SJCRH30 (cell line): ENCODE data around the gene COL4A6. TPM values are rescaled to one million over a fixed set of nuclear protein-coding genes. Genes with fewer than 3 reads are reported as not detected.

Experiments
- DNase-seq, 2 experiments: peaks; one replicate each; pipeline ENCODE4 v3.0.0-alpha.2; 2015 to 2020
- H3K27ac ChIP-seq: fragments of 250-450 bp; sonication (Bioruptor Pico); 2 replicates; pipeline ENCODE4 v1.5.1; 2020; ENCODE audit warnings: mild to moderate bottlenecking, moderate library complexity
- H3K27me3 ChIP-seq: fragments of 250-450 bp; sonication (Bioruptor Pico); 2 replicates; pipeline ENCODE4 v1.5.1; 2020; ENCODE audit warnings: mild to moderate bottlenecking, moderate library complexity
- H3K36me3 ChIP-seq: fragments of 250-450 bp; sonication (Bioruptor Pico); 2 replicates; pipeline ENCODE4 v1.5.1; 2020; ENCODE audit warnings: mild to moderate bottlenecking, moderate library complexity
- H3K4me1 ChIP-seq: fragments of 250-450 bp; sonication (Bioruptor Pico); 2 replicates; pipeline ENCODE4 v1.5.1; 2020; ENCODE audit warnings: mild to moderate bottlenecking, moderate library complexity
- H3K4me3 ChIP-seq: fragments of 250-450 bp; sonication (Bioruptor Pico); 2 replicates; pipeline ENCODE4 v1.5.1; 2020; ENCODE audit warnings: mild to moderate bottlenecking, moderate library complexity
- H3K9me3 ChIP-seq: fragments of 250-450 bp; sonication (Bioruptor Pico); replicated peaks from 2 replicates; pipeline ENCODE4 v1.5.1; 2020; ENCODE audit warnings: mild to moderate bottlenecking, moderate library complexity
- total RNA-seq: library from RNA; depleted of rRNA; stranded (reverse); fragments of >200 nt; shearing (Covaris generic); gene quantifications from 2 replicates; pipeline ENCODE4 v1.2.3, GENCODE V29; 2014

The COL4A6 gene
- total RNA-seq, 1 experiment from 2014 or later, result 0.18 TPM

DNA sequence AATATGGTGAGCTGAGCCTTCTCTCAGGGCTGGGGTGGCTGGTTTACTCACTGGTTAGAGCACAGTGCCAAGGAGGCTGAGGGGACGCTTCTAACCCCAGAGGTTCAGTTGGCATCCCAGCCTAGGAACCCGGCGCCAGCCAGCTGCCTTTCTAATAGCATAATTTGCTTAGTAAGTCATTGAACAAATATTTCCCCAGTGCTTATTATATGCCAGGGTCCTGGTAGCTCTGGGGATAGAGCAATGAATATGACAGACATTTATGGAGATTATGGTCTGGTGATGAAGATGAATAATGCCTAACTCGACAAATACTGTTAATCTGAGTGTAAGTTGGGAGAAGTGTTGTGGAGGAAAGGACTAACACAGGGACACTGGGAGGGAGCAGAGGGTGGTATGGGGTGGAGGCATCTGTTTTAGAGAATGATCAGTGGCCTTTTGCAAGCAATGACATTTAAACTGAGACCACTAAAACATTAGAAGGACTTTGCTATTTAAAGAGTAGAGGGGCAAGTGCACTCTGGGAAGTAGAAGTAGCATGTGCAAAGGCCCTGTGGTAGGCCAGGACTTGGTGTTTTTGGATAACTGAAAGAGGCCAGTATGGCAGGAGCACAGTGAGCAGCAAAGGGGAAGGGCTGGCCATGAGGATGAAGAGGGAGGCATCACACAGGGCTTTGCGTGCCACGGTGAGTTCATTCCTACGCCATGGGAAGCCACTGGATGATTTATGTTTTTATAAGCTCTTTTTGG is 274.7 kb downstream of the COL4A6 start:
- H3K9me3 ChIP-seq, result no peaks in the 10 kb centered on the region
- no peak overlapping the region for H3K4me3 ChIP-seq
- H3K36me3 ChIP-seq, result no peaks in the 10 kb centered on the region
- DNase-seq, result no peak
- H3K4me1 ChIP-seq, result no peaks in the 10 kb centered on the region
- no peak overlapping the region for H3K27ac ChIP-seq
- H3K27me3 ChIP-seq, result no peaks in the 10 kb centered on the region

DNA sequence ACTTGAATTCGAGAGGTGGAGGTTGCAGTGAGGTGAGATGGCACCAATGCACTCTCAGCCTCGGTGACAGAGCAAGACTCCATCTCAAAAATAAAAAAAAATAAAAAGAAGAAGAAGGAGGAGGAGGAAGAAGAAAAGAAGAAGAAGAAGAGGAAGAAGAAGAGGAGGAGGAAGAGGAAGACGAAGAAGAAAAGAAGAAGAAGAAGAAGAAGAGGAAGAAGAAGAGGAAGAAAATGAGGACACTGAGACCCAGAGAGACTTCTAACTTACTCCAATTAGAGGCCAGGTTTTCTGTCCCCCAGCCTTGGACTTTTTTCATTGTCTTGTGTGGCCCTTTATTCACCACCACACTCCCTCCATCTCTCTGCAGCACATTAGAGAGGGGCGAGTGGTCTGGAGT is 276.0 kb downstream of the COL4A6 start:
- H3K4me1 ChIP-seq, result no peaks in the 10 kb centered on the region

GRCh38 chrX:108160309-108160708 is 277.9 kb downstream of the COL4A6 start:
- Histone ChIP-seq H3K4me3 (no peak overlapping the region), H3K27ac (no peak overlapping the region), H3K9me3 (no peaks in the 10 kb centered on the region), H3K4me1 (no peaks in the 10 kb centered on the region), H3K36me3 (no peaks in the 10 kb centered on the region), H3K27me3 (no peaks in the 10 kb centered on the region)
- no peak for DNase-seq

More for the DNA sequence above, 276.0 kb downstream of the COL4A6 start:
- Histone ChIP-seq H3K9me3 (no peaks in the 10 kb centered on the region), H3K4me3 (no peak overlapping the region), H3K36me3 (no peaks in the 10 kb centered on the region), H3K27me3 (no peaks in the 10 kb centered on the region), H3K27ac (no peak overlapping the region)
- DNase-seq, result no peak

DNA sequence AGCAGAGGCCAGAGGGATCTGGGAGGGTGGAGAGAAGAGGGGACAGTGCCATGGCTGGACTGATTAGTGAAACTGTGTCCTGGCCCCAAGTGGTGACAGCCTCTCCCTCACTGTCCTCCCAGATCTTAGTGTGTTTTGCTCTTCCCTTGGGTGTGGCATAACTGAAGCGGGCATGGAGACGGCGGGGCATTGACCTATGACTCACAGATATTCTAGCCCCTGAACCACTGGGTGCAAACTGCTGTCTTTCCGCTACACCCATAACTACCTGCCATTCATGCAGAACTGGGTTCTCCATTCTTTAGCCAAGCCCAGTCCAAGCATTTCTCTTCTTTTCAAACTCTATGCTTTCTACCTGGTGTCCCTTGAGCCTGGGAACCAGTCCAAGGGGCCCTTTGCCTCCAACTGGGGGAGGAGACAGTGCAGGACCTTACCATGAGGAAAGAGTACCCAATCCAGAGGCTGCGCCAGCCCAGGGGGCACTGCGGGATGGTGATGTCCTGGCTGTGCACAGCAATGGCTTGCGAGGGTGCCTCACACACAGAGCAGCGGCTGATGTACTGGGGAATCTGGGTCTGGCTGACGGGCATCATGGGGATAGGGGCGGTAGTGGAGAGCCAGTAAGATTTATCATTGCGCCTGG is 279.1 kb downstream of the COL4A6 start:
- Histone ChIP-seq H3K4me3 (no peak overlapping the region), H3K9me3 (no peaks in the 10 kb centered on the region), H3K36me3 (no peaks in the 10 kb centered on the region), H3K4me1 (no peaks in the 10 kb centered on the region), H3K27ac (no peak overlapping the region), H3K27me3 (no peaks in the 10 kb centered on the region)
- no peak for DNase-seq

- H3K36me3 ChIP-seq, result no peaks in the 10 kb centered on the region
- no peak overlapping the region for H3K27ac ChIP-seq
- no peaks in the 10 kb centered on the region for H3K9me3 ChIP-seq
- no peak overlapping the region for H3K4me3 ChIP-seq
- no peaks in the 10 kb centered on the region for H3K27me3 ChIP-seq
- no peaks in the 10 kb centered on the region for H3K4me1 ChIP-seq
- no peak for DNase-seq
Observed at GRCh38 chrX:108157628-108158027, 280.6 kb downstream of the COL4A6 start.

DNA sequence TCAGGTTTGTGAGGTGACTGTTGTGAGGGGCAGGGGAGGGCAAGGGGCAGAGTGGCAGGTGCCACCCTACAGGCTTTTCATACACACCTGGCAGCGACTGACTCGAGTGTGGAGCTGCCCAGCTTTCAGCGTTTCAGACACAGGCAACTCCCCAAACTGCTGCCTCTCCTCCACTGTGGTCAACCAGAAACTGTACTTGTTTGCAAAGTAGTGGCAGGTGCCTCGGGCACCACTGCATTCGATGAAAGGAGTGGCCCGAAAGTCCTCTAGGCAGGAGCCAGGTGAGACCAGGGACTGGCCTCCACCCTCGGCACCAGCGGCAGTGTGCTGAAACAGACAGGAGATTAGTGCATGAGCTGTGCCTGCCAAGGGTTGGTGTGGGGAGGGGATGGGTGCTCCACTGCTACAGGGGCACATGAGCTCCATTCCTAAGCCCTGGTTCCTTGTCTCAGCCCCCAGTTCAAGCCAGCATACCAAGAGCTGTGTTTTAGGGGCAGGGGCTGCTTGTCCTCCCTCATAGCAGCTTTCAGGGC is 281.2 kb downstream of the COL4A6 start:
- Histone ChIP-seq H3K27ac (no peak overlapping the region), H3K36me3 (no peaks in the 10 kb centered on the region), H3K4me3 (no peak overlapping the region), H3K4me1 (no peaks in the 10 kb centered on the region), H3K9me3 (no peaks in the 10 kb centered on the region), H3K27me3 (no peaks in the 10 kb centered on the region)
- DNase-seq, result no peak

DNA sequence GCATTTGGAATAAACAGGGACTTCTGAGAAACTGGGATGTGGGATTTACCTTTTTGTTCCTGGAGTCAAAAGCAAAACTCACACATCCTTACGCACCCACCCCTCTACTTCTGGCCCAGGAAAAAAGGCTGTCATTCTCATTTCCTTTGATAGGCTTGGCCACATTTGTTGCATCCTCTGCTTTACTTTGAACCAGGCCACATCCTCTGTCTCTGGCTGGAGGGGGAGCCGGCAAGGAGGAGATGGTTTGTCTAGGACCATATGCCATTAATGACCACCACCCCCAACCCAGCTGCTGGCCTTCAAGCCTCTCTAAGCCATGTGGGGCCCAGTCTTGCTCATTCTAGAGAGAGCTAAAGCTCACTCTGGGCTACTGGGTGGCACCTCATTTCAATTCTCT is 282.1 kb downstream of the COL4A6 start:
- Histone ChIP-seq H3K4me3 (no peak overlapping the region), H3K27ac (no peak overlapping the region), H3K4me1 (no peaks in the 10 kb centered on the region), H3K9me3 (no peaks in the 10 kb centered on the region), H3K27me3 (no peaks in the 10 kb centered on the region), H3K36me3 (no peaks in the 10 kb centered on the region)
- no peak for DNase-seq

- Histone ChIP-seq H3K4me3 (no peak overlapping the region), H3K27ac (no peak overlapping the region), H3K36me3 (no peaks in the 10 kb centered on the region), H3K9me3 (no peaks in the 10 kb centered on the region), H3K4me1 (no peaks in the 10 kb centered on the region), H3K27me3 (no peaks in the 10 kb centered on the region)
- no peak for DNase-seq
Observed at GRCh38 chrX:108148524-108148923, 289.7 kb downstream of the COL4A6 start.

- Histone ChIP-seq H3K27ac (no peak overlapping the region), H3K9me3 (no peaks in the 10 kb centered on the region), H3K4me1 (no peaks in the 10 kb centered on the region), H3K36me3 (no peaks in the 10 kb centered on the region), H3K27me3 (no peaks in the 10 kb centered on the region), H3K4me3 (no peak overlapping the region)
- DNase-seq, result peak; percentile 2 to 13
Observed at GRCh38 chrX:108138814-108139702, 299.2 kb downstream of the COL4A6 start.

GRCh38 chrX:108134724-108135123 is 303.5 kb downstream of the COL4A6 start:
- H3K36me3 ChIP-seq, result no peaks in the 10 kb centered on the region

GRCh38 chrX:108132876-108133275 is 305.3 kb downstream of the COL4A6 start:
- Histone ChIP-seq H3K27me3 (no peaks in the 10 kb centered on the region), H3K4me1 (no peaks in the 10 kb centered on the region), H3K27ac (no peak overlapping the region), H3K36me3 (no peaks in the 10 kb centered on the region), H3K9me3 (no peaks in the 10 kb centered on the region), H3K4me3 (no peak overlapping the region)
- DNase-seq, result no peak

More at GRCh38 chrX:108134724-108135123, 303.5 kb downstream of the COL4A6 start:
- Histone ChIP-seq H3K9me3 (no peaks in the 10 kb centered on the region), H3K4me1 (no peaks in the 10 kb centered on the region), H3K27me3 (no peaks in the 10 kb centered on the region), H3K4me3 (no peak overlapping the region), H3K27ac (no peak overlapping the region)
- no peak for DNase-seq

DNA sequence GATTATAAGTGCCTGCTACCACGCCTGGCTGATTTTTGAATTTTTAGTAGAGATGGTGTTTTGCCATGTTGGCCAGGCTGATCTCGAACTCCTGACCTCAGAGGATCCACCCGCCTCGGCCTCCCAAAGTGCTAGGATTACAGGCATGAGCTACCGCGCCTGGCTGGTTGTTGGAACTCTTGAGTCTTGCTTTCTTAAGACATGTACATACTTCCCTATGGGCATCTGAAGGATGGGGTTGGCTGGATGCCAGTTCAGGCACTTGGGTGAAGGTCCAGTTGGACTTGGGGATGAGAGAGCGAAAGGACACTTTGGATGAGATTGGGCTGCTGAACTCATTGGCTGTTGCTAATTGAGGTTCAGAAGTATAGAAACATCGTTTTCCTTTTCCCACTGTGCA is 306.2 kb downstream of the COL4A6 start:
- Histone ChIP-seq H3K4me1 (no peaks in the 10 kb centered on the region), H3K9me3 (no peaks in the 10 kb centered on the region), H3K36me3 (no peaks in the 10 kb centered on the region), H3K27me3 (no peaks in the 10 kb centered on the region), H3K4me3 (no peak overlapping the region), H3K27ac (no peak overlapping the region)
- DNase-seq, result no peak

GRCh38 chrX:108131471-108131870 is 306.8 kb downstream of the COL4A6 start:
- Histone ChIP-seq H3K27ac (no peak overlapping the region), H3K27me3 (no peaks in the 10 kb centered on the region), H3K4me3 (no peak overlapping the region), H3K36me3 (no peaks in the 10 kb centered on the region), H3K9me3 (no peaks in the 10 kb centered on the region), H3K4me1 (no peaks in the 10 kb centered on the region)
- no peak for DNase-seq

GRCh38 chrX:108130889-108131288 is 307.3 kb downstream of the COL4A6 start:
- H3K27ac ChIP-seq, result no peak overlapping the region
- no peak for DNase-seq

GRCh38 chrX:108127152-108127551 is 311.1 kb downstream of the COL4A6 start:
- DNase-seq, result no peak
- Histone ChIP-seq H3K4me1 (no peaks in the 10 kb centered on the region; the same call in 1 of the 2 replicates), H3K27me3 (no peaks in the 10 kb centered on the region), H3K27ac (no peak overlapping the region), H3K36me3 (no peaks in the 10 kb centered on the region), H3K9me3 (no peaks in the 10 kb centered on the region), H3K4me3 (no peak overlapping the region)

More at GRCh38 chrX:108130889-108131288, 307.3 kb downstream of the COL4A6 start:
- Histone ChIP-seq H3K4me1 (no peaks in the 10 kb centered on the region), H3K36me3 (no peaks in the 10 kb centered on the region), H3K27me3 (no peaks in the 10 kb centered on the region), H3K4me3 (no peak overlapping the region), H3K9me3 (no peaks in the 10 kb centered on the region)
